GM10847 (cell line): ENCODE data around the gene MAPKBP1.

Source experiments
- POLR2A ChIP-seq: IDR thresholded peaks from 2 replicates; pipeline ENCODE4 v1.6.1; 2011; ENCODE audit not compliant: insufficient read length; ENCODE audit errors: extremely low read depth

Gene MAPKBP1

DNA sequence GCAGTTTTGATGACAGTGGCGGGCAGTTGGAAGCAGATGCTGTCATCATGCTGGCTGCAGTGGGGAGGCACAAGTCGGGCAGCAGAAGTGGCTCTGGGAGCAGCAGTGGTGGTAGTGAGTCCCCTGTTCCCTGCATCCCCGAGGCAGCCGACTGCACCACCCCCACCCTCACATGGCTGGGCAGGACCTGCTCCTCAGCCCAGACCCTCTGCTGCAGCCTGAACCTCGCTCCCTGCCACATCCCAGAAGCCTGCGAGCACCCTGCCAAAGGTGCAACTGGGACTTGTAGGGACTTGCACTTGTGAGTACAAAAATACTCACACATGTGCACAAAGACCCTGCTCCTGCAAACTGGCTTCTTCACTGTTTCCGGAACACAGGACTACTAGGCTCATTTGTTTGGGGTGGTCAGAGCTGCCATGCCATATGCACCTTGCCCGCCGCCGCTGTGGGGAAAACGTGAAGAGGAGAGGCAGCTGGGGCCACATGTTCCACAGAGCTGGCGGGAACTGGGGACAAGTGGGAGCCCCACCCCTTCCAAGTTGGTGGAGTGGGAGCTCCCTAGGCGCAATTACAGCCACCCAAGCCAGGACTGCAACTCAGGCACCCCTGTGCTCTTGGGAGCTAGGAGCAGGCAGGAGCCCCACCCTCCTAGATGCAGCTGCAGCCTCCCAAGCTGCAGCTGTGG lies 55.8 kb downstream of the MAPKBP1 start:
- TF ChIP-seq POLR2A = no peak

DNA sequence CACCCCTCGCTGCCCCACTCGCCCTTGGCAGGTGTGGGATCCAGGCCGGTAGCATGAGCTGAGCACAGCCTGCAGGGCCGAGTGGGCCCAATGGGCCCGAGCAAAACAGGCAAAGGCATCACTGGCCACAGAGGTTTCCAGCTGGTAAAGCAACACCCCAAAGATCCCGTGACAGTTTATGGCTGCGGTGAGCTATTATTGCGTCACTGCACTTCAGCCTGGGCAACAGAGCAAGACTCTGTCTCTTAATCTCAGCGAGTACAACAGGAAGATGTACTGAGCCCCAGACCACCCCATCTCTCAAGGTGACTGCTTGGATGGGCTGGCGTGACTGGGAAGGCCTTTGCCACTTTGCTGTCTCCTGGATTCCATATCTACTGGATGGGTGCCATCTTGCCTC lies 57.9 kb downstream of the MAPKBP1 start:
- TF ChIP-seq POLR2A = no peak

DNA sequence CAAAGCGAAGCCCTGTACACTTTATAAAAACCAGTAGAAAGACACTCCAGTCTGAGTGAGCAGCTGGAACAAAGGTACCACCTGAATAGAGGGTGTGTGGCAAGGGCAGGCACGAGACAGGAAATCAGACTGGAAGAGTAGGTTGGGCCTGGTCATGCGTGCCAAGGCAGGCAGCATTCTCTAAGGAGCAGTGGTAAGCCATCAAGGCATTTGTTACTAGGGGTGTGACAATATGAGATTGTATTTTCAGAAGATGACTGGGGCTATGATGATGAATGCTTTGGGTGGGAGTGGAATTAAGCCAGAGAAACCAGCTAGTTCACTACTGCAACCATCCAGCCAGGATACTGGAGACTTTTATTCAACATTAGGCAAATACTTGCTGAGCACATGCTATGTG lies 58.6 kb downstream of the MAPKBP1 start:
- TF ChIP-seq POLR2A = no peak

DNA sequence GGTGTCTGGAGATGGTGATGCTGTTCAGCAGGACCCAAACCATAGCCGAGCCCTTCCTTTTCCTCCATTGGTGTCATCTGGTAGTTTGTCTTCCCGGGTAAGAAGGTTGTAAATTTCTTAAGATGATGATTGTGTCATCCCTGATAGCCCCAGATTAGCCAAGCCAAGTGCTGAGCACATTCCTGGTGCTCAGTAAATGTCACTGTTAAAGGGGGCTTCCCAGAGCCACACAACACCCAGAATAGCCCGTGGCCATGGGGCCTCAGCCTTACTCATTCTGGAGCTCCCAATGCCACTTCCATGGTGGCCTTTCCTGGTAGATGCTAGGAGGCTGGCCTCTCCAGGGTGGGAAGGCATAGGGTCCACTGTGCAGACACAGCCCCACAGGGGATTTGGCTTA lies 59.8 kb downstream of the MAPKBP1 start:
- TF ChIP-seq POLR2A = no peak

DNA sequence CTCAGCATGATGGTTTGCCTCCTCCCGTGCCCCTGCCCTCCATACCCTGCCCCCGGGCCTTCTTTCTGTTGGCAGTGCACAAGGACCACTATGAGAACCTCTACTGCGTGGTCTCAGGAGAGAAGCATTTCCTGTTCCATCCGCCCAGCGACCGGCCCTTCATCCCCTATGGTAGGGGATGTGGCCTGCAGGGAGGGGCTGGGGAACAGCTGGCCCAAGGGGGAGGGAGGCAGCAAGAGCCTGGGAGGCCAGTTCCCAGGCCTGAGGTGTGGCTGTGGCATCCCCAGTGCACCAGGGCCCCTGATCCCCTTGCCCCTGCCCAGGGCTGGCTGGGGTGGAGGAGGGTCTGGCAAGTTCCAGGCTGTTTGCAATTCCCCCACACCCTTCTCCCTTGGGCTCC lies 61.8 kb downstream of the MAPKBP1 start:
- no peak for TF ChIP-seq POLR2A

DNA sequence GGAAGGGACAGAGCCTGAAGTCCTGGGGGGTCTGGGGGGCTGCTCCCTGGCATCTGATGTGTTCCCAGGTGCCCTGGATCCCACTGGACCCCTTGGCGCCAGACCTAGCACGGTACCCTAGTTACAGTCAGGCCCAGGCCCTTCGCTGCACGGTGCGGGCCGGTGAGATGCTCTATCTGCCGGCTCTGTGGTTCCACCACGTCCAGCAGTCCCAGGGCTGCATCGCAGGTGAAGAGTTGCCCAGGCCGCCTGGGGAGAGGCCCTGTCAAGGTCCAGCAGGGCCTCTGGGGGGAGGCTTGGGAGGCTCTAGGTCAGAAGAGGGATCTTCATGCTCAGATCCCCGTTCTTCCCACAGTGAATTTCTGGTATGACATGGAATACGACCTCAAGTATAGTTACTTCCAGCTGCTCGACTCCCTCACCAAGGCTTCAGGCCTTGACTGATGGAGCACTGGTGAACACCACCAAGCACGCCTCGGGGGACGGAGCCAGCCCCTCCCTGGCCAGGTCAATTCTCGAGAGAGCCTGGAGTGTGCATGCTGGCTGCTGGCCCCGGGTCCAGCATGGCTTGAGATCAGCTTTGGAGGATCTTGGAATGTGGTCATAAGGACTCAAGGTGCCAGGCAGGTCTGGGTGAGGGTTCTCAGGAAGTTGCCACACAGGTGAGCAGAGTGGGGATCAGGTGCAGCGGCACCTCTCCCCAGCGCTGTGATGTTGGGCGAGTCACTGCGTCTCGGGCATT lies 62.6 kb downstream of the MAPKBP1 start:
- no peak for TF ChIP-seq POLR2A

DNA sequence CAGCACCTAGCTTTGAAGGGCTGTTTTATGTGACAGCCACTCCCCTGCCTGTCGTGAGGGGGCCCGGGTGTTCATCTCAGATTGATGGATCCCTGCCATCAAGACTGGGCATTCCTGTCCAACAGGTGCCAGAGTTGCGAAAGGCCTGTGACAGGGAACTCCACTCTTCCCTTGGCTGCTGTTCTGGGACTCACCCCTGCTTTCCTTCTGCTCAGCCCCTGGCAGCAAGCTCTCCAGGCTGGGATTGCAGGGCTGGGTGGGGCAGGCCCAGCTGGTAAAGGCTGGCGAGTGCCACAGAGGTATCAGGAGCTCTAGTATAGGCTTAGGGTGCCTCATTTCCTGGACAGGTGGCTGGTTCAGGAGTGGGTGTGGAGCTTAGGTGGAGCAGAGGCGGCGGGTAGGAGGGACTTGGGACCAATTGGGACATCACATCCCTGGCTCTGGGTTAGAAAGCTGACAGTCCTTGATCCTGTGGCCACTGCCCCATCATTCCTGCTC lies 64.2 kb downstream of the MAPKBP1 start, which contains the start of gene PLA2G4B:
TSS of gene PLA2G4B (plus strand) at position 448 of the 498 bp plus-strand sequence. CDS start 67 bp downstream, outside the sequence.
- no peak for TF ChIP-seq POLR2A

DNA sequence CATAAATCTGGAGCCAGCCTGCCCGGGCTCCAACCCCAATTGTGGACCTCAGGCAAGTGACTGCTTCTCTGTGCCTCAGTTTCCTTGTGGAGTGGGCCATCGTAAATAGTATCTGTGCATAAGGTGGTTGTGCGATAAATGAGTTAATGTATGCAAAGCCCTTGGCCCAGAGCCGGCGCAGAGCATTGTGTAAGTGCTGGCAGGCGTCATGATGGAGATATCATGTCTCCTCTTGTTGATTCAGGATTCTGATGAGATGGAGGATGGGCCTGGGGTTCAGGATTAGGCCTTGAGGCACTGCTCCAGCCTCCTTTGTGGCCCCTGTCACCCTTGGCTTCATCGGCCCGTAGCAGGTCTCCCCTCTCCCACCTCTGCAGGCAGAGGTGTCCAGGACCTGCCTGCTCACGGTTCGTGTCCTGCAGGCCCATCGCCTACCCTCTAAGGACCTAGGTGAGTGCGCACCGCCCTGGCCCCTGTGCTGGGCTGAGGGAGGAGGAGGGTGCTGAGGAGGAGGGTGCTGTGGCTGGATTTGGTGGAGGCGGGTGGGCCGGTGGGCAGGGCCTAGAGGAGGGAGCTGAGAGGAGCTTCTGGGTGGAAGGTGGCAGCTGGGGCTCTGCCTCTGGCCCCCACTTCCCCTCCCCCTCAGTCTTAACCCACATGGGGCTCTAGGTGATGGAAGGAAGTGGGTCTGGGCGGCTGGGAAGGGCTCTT lies 65.7 kb downstream of the MAPKBP1 start:
- no peak for TF ChIP-seq POLR2A

DNA sequence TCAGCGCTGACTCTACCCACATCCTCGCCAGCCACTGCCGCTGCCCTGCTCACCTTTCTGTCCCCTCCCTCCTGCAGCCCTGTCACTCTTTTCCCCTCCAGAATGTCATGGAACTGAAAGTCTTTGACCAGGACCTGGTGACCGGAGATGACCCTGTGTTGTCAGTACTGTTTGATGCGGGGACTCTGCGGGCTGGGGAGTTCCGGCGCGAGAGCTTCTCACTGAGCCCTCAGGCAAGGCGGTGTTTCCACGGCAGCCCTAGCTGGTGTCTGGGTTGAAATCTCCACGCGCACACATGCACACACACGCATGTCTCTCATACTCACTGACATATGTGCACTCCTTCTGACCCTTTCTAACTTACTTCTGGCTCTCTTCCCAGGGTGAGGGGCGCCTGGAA lies 66.4 kb downstream of the MAPKBP1 start:
- no peak for TF ChIP-seq POLR2A

DNA sequence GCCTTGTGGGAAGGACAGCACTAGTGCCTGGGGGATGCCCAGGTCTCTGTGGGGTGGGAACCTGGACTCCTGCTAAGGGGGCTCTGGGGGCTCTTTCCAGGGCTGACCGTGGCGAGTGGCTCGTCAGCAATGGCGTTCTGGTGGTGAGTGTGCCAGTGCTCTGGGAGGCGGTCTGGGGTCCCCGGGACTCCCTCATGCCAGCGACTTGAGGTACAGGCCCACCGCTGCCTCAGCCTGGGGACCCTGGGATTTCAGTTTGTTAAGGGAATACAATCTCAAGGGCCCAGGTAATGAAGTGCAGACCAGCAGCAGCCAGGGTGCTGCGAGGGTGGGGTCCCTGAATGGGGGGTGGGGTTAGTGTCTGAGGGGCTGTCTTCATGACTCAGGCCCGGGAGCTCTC lies 66.8 kb downstream of the MAPKBP1 start:
- TF ChIP-seq POLR2A = no peak

DNA sequence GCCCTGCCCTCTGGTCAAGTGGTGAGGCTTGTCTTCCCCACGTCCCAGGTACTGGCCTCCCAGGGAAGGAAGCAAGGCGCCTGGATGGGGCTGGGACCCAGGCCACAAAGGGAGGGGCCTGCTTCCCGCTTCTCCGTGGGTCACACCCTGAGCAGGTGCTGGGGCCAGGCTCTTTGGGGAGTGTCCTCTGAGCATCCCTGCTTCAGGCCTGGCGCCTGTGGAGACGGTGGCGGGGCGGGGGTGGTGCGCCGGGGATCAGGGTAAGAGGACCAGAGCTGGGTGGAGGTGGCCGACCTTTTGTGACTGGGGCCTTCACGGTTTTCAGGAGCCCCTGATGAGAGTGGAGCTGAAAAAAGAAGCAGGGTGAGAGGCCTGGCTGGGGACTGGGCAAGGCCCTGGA lies 67.9 kb downstream of the MAPKBP1 start:
- TF ChIP-seq POLR2A = no peak

DNA sequence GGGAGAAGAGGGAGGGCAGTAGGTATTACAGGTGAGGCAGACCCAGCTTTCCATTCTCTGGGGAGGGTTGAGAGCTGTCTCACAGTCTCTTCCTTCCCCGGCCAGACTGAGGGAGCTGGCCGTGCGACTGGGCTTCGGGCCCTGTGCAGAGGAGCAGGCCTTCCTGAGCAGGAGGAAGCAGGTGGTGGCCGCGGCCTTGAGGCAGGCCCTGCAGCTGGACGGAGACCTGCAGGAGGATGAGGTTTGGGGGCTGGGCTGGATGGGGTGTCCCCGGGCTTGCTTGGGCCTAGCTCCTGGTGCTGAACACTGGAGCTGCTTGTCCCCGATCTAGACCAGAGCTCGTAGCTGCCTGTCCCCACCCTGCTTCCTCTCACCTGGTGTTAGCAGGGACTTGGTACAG lies 69.3 kb downstream of the MAPKBP1 start:
- no peak for TF ChIP-seq POLR2A

DNA sequence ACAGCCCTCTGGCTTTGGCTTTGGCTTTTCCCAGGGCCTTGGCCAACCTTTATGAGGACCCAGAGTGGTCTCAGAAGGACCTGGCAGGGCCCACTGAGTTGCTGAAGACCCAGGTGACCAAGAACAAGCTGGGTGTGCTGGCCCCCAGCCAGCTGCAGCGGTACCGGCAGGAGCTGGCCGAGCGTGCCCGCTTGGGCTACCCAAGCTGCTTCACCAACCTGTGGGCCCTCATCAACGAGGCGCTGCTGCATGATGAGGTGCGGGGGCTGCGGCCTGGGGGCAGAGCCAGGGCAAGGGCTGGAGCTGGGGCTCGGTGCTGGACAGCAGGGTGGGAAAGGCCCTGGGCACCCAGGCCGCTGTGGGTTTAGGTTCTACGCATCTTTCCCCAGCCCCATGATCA lies 70.5 kb downstream of the MAPKBP1 start:
- no peak for TF ChIP-seq POLR2A

DNA sequence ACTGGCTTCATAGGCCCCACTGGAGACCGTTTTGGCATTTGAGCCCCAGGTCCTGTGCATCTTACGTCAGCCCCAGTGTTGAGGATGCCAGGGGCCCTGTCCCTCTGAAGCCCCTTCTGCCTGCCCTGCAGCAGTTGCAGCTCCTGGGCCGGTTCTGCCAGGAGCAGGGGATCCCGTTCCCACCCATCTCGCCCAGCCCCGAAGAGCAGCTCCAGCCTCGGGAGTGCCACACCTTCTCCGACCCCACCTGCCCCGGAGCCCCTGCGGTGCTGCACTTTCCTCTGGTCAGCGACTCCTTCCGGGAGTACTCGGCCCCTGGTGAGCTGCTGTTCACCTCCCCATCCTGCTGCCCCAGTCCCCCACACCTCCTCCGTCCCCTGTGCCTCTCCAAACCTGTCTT lies 72.9 kb downstream of the MAPKBP1 start:
- no peak for TF ChIP-seq POLR2A

DNA sequence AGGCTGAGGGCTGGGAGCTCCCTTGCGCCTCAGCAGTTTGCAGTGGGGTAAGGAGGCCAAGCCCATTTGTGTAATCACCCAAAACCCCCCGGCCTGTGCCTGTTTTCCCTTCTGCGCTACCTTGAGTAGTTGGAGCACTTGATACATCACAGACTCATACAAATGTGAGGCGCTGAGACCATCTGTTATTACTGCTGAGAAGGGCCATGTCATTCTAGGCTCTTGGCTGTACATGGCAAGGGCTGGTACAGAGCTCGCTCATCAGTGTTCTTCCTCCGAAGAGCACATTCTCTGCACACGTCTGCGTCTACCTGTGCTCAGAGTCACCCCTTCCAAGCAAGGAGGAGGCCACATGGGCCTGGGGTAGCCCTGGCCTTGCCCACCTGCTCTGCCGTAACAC lies 73.7 kb downstream of the MAPKBP1 start:
- TF ChIP-seq POLR2A = no peak

DNA sequence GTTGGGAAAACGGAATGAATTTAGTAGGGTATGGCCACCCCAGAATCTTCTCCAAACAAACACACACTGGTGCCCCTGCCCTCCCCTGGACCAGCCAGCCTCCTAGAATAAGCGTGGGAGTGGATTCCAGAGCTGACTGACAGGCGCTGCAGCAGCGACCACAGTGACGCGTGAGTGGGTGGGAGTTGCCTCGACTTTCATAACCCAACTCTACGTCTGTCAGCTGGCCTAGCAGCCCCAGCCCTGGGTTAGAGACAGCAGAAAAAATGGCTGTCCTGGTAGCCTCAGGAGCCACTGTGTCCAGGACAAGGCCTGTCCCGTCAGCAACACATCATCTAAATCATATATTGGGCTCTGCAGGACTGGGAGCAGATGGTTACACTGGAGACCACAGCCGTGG lies 74.3 kb downstream of the MAPKBP1 start:
- TF ChIP-seq POLR2A = no peak

DNA sequence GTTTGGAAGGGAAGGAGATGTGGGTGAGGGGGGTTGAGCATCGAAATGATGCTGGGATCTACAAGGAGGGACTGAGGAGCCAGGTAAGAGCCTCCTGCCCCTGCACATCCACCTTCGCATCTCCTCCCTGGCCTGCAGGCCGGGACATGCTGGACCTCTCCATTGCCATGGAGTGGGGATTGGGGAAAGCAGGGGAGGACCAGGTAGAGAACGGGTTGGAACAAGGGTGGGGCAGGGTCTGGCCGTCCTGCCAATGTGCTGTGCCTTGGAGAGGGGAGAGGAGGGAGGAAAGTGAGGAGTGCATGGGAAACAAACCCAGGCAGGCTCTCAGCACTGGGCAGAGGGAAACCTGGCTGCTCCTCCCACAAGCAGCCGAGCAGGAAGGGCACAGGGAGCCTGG lies 74.9 kb downstream of the MAPKBP1 start:
- TF ChIP-seq POLR2A = no peak

DNA sequence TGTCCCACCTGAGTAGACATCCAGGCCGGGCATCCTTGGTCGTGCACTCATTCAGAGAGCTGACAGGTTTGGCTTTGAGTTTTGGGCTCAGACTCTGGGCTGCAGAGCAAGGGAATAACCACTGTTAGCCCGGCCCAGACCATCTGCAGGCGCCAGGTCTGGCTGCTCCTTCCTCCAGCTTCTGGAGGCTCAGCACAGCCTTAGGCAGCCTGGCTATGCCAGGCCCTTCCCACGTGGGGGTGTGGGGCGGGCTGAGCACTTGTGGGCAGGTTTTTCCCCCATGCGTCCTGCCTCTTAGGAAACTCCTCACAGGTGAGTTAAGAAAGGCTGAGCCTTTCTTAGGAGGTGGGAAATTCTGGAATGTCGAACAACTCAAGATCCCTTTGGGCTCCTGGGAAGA lies 75.6 kb downstream of the MAPKBP1 start:
- TF ChIP-seq POLR2A = no peak
